H1 (cell line): Measurements from ENCODE around the gene PPIB. TPM values are rescaled to one million over a fixed set of nuclear protein-coding genes. Genes with fewer than 3 reads are reported as not detected.

Experiments used
- CBX8 ChIP-seq: fragments of 300-800, 300-1000 bp; sonication (generic); IDR thresholded peaks from 2 replicates; pipeline ENCODE4 v1.7.1; 2016; ENCODE audit warnings: low read depth, low read length, borderline replicate concordance
- EGR1 ChIP-seq: IDR thresholded peaks from 2 replicates; pipeline ENCODE4 v1.6.1; 2011; ENCODE audit warnings: low read depth, low read length, borderline replicate concordance
- GABPA ChIP-seq: IDR thresholded peaks from 2 replicates; pipeline ENCODE4 v1.6.1; 2011; ENCODE audit warnings: mild to moderate bottlenecking, low read length, moderate library complexity, borderline replicate concordance; ENCODE audit not compliant: insufficient read depth
- TAF1 ChIP-seq: IDR thresholded peaks from 2 replicates; pipeline ENCODE4 v1.6.1; 2011; ENCODE audit warnings: mild to moderate bottlenecking, low read depth, low read length
- polyA plus RNA-seq, 7 experiments: library from polyadenylated mRNA; depleted of rRNA in 3 of 7; stranded (reverse) in 5 of 7; unstranded in 2 of 7; fragments of >200 nt in 5 of 7; fragments of 200-250 nt in 2 of 7; gene quantifications; 1 replicate in 5 of 7; 2 replicates in 1 of 7; 4 replicates in 1 of 7; pipeline versions ENCODE4 v1.2.1 to v1.2.3, GENCODE V29; 2011 to 2013; ENCODE audit warnings: missing spikeins in 2 of 7, mixed read lengths in 2 of 7
- total RNA-seq: library from RNA; stranded (reverse); fragmentation: NEBNext Ultra II Directional; extraction: Animal tissue kit (Norgen Biotek cat#: 25700); gene quantifications from 2 replicates; pipeline ENCODE4 v1.2.1, GENCODE V29; 2021

PPIB gene
- total and polyA plus RNA-seq, 2 of the 8 experiments (the other 6 are each of a cell fraction or from before 2014, with no cell fraction given): 558 to 579 TPM

DNA sequence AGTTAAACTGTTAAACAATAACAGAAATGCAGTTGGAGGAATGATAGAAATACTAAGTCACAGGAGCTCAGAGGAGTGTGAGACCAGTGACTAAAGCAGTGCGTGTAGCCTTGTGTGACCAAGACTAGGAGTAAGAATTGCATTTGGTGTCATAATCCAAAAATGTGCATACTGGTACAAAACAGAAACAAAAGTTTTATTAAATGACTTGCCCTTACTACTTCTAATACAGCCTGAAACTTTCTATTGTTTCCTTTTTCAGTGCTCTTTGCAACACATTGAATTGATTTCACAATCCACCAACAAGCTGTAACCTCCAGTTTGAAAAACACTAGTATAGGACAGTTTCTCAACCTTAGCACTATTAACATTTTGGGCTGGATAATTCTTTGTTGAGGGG is 49.9 kb downstream of the PPIB start (continued):
- TF ChIP-seq CBX8 (no peak), TAF1 (no peak), EGR1 (no peak), GABPA (no peak)
- TF ChIP-seq, all 59 proteins: peak for 0
